HepG2 (cell line): ENCODE results near the gene ZNF714. TPM values are rescaled to one million over a fixed set of nuclear protein-coding genes. Genes with fewer than 3 reads are reported as not detected.

Experiments
- FOSL2 ChIP-seq: sonication (generic); formaldehyde crosslinking; IDR thresholded peaks from 2 replicates; pipeline ENCODE4 v1.4.0; 2020; ENCODE audit warnings: missing genetic modification reagents
- FOXK2 ChIP-seq: fragments of 450-650 bp; IDR thresholded peaks from 2 replicates; pipeline ENCODE4 v1.6.1; 2016
- HDAC2 ChIP-seq: sonication (generic); formaldehyde crosslinking; IDR thresholded peaks from 2 replicates; pipeline ENCODE4 v1.4.0; 2020; ENCODE audit warnings: missing genetic modification reagents
- MBNL3 ChIP-seq: fragments of 250-450 bp; sonication (Bioruptor Pico); conservative IDR thresholded peaks from 2 replicates; pipeline ENCODE4 v1.8.0; 2022; ENCODE audit warnings: mild to moderate bottlenecking, inconsistent platforms
- MXD4 ChIP-seq: IDR thresholded peaks from 2 replicates; pipeline ENCODE4 v1.6.1; 2016; ENCODE audit warnings: mild to moderate bottlenecking, missing biosample characterization, missing genetic modification reagents
- NR3C1 ChIP-seq: sonication (generic); formaldehyde crosslinking; IDR thresholded peaks from 2 replicates; pipeline ENCODE4 v1.4.0; 2020; ENCODE audit warnings: missing genetic modification reagents
- RXRA ChIP-seq: sonication (generic); formaldehyde crosslinking; IDR thresholded peaks from 2 replicates; pipeline ENCODE4 v1.5.1; 2020; ENCODE audit warnings: missing genetic modification reagents
- SALL2 ChIP-seq: sonication (generic); formaldehyde crosslinking; IDR thresholded peaks from 2 replicates; pipeline ENCODE4 v1.8.1; 2023; ENCODE audit warnings: mild to moderate bottlenecking, missing genetic modification reagents, inconsistent platforms
- SNRNP70 ChIP-seq: fragments of 200-400 bp; formaldehyde crosslinking; IDR thresholded peaks from 2 replicates; pipeline ENCODE4 v1.6.1; 2017; ENCODE audit warnings: mild to moderate bottlenecking, low read depth, low read length, moderate library complexity
- TCF7L2 ChIP-seq: IDR thresholded peaks from 2 replicates; pipeline ENCODE4 v1.6.1; 2011; ENCODE audit warnings: mild to moderate bottlenecking, low read depth, low read length, moderate library complexity
- YEATS4 ChIP-seq: sonication (generic); formaldehyde crosslinking; IDR thresholded peaks from 2 replicates; pipeline ENCODE4 v1.4.0; 2020; ENCODE audit warnings: missing genetic modification reagents, borderline replicate concordance
- ZFAT ChIP-seq: sonication (generic); formaldehyde crosslinking; conservative IDR thresholded peaks from 2 replicates; pipeline ENCODE4 v1.8.1; 2023; ENCODE audit warnings: missing genetic modification reagents, inconsistent platforms
- ZFP1 ChIP-seq: IDR thresholded peaks from 2 replicates; pipeline ENCODE4 v1.6.1; 2016
- ZNF253 ChIP-seq: sonication (generic); formaldehyde crosslinking; IDR thresholded peaks from 2 replicates; pipeline ENCODE4 v1.8.0; 2022; ENCODE audit warnings: mild to moderate bottlenecking, missing genetic modification reagents, borderline replicate concordance
- ZNF484 ChIP-seq: sonication (generic); formaldehyde crosslinking; IDR thresholded peaks from 2 replicates; pipeline ENCODE4 v1.5.1; 2020; ENCODE audit warnings: mild to moderate bottlenecking, low read depth, missing genetic modification reagents, borderline replicate concordance
- ZNF75D ChIP-seq: sonication (generic); formaldehyde crosslinking; IDR thresholded peaks from 2 replicates; pipeline ENCODE4 v1.8.1; 2023; ENCODE audit warnings: missing genetic modification reagents, mild to moderate bottlenecking, borderline replicate concordance
- ZNF841 ChIP-seq: sonication (generic); formaldehyde crosslinking; IDR thresholded peaks from 2 replicates; pipeline ENCODE4 v1.8.1; 2023; ENCODE audit warnings: missing genetic modification reagents, borderline replicate concordance
- ZSCAN9 ChIP-seq: IDR thresholded peaks from 2 replicates; pipeline ENCODE4 v1.6.1; 2016; ENCODE audit warnings: borderline replicate concordance
- ZZZ3 ChIP-seq: sonication (generic); formaldehyde crosslinking; IDR thresholded peaks from 2 replicates; pipeline ENCODE4 v1.4.0; 2020; ENCODE audit warnings: missing genetic modification reagents, mild to moderate bottlenecking, borderline replicate concordance
- polyA plus RNA-seq, 8 experiments: library from polyadenylated mRNA; depleted of rRNA in 3 of 8; stranded (reverse) in 7 of 8; unstranded in 1 of 8; fragments of >200 nt; fragmentation: Illumina TruSeq in 4 of 8; extraction: Trizol in 4 of 8; gene quantifications; 2 replicates each; pipeline versions ENCODE4 v1.2.1 to v1.2.3, GENCODE V29; 2011 to 2016; ENCODE audit warnings: low read depth in 4 of 8, missing spikeins in 1 of 8, mixed read lengths in 1 of 8; ENCODE audit not compliant: insufficient read depth in 1 of 8
- total RNA-seq, 5 experiments: library from RNA; depleted of rRNA; stranded (reverse); fragments of >200 nt; fragmentation: Illumina TruSeq; extraction: Trizol; gene quantifications; 2 replicates each; pipeline ENCODE4 v1.2.3, GENCODE V29; 2016; ENCODE audit warnings: low read depth in 1 of 5
- TF ChIP-seq, protein P1 (sequence below): sonication (generic); formaldehyde crosslinking; IDR thresholded peaks from 2 replicates; pipeline ENCODE4 v1.4.0; 2020; ENCODE audit warnings: missing genetic modification reagents
- TF ChIP-seq, protein P2 (sequence below): sonication (generic); formaldehyde crosslinking; IDR thresholded peaks from 2 replicates; pipeline ENCODE4 v1.4.0; 2020; ENCODE audit warnings: missing genetic modification reagents
- TF ChIP-seq, protein P3 (sequence below): sonication (generic); formaldehyde crosslinking; IDR thresholded peaks from 2 replicates; pipeline ENCODE4 v1.4.0; 2020; ENCODE audit warnings: missing genetic modification reagents, mild to moderate bottlenecking, borderline replicate concordance

Gene ZNF714
- total and polyA plus RNA-seq, 2 of the 13 experiments (the other 11 are each of a cell fraction or from before 2014, with no cell fraction given): 6.7 to 27.8 TPM

DNA sequence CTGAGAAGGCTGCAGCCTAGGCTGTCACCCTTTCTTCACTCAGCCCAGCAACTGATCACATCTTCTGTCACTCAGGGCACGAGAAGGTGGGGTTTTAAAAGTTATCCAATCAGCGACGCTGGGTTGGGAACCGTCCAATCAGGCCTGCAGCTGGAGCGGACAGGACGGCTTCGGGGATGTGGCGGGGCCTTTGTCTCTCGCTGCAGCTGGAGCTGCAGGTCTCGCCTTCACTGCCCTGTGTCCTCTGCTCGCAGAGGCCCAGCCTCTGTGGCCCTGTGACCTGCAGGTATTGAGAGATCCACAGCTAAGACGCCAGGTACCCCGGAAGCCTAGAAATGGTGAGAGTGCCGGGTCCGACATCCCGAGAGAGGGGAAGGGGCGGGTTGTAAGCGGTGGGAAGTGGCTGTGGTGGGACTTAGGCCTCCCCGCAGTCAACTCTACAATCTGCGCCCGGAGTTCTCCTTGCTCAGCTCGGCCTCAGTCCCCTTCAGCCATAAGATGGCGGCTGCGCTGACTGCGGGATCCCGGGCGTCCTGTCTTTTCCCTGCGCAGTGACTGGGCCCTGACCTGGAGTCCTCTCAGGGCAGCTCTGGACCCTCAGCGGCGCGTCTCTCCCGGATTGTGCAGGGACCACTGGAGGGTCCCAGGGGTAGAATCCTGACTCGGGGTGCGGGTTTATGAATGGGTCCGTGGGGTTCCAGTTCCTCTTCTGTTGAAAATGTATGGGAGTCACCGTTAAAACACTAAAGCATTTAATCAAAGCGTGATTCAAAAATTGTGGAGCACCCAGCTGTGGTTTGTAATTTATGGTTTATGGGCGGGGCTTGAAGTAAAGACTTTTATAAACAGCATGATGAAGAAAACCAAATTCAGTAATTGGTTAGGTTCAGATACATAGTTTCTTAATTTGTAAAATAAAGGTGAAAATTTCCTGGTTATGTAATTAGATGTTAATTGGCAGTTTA lies at the start of gene ZNF714 (continued):
- TF ChIP-seq, protein P1, sequence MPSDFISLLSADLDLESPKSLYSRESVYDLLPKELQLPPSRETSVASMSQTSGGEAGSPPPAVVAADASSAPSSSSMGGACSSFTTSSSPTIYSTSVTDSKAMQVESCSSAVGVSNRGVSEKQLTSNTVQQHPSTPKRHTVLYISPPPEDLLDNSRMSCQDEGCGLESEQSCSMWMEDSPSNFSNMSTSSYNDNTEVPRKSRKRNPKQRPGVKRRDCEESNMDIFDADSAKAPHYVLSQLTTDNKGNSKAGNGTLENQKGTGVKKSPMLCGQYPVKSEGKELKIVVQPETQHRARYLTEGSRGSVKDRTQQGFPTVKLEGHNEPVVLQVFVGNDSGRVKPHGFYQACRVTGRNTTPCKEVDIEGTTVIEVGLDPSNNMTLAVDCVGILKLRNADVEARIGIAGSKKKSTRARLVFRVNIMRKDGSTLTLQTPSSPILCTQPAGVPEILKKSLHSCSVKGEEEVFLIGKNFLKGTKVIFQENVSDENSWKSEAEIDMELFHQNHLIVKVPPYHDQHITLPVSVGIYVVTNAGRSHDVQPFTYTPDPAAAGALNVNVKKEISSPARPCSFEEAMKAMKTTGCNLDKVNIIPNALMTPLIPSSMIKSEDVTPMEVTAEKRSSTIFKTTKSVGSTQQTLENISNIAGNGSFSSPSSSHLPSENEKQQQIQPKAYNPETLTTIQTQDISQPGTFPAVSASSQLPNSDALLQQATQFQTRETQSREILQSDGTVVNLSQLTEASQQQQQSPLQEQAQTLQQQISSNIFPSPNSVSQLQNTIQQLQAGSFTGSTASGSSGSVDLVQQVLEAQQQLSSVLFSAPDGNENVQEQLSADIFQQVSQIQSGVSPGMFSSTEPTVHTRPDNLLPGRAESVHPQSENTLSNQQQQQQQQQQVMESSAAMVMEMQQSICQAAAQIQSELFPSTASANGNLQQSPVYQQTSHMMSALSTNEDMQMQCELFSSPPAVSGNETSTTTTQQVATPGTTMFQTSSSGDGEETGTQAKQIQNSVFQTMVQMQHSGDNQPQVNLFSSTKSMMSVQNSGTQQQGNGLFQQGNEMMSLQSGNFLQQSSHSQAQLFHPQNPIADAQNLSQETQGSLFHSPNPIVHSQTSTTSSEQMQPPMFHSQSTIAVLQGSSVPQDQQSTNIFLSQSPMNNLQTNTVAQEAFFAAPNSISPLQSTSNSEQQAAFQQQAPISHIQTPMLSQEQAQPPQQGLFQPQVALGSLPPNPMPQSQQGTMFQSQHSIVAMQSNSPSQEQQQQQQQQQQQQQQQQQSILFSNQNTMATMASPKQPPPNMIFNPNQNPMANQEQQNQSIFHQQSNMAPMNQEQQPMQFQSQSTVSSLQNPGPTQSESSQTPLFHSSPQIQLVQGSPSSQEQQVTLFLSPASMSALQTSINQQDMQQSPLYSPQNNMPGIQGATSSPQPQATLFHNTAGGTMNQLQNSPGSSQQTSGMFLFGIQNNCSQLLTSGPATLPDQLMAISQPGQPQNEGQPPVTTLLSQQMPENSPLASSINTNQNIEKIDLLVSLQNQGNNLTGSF (CRISPR knock-in tag): no peak
- TF ChIP-seq SALL2 (CRISPR knock-in tag) (no peak), TCF7L2 (no peak), MXD4 (peak; percentile 81), ZZZ3 (CRISPR knock-in tag) (0 out of 2 replicates have a peak, but pooled peaks have one; percentile 23), ZNF841 (CRISPR knock-in tag) (no peak), FOXK2 (no peak), MBNL3 (CRISPR knock-in tag) (no peak), ZFAT (no peak), YEATS4 (peak; percentile 67; the same call in 1 of the 2 replicates), FOSL2 (no peak), ZNF253 (CRISPR knock-in tag) (no peak), RXRA (CRISPR knock-in tag) (0 out of 2 replicates have a peak, but pooled peaks have one; percentile 29), HDAC2 (CRISPR knock-in tag) (peak; percentile 39; the same call in 1 of the 2 replicates), ZNF75D (CRISPR knock-in tag) (no peak), ZSCAN9 (CRISPR knock-in tag) (no peak), NR3C1 (no peak), SNRNP70 (no peak), ZFP1 (no peak), ZNF484 (CRISPR knock-in tag) (no peak)
- TF ChIP-seq, protein P2, sequence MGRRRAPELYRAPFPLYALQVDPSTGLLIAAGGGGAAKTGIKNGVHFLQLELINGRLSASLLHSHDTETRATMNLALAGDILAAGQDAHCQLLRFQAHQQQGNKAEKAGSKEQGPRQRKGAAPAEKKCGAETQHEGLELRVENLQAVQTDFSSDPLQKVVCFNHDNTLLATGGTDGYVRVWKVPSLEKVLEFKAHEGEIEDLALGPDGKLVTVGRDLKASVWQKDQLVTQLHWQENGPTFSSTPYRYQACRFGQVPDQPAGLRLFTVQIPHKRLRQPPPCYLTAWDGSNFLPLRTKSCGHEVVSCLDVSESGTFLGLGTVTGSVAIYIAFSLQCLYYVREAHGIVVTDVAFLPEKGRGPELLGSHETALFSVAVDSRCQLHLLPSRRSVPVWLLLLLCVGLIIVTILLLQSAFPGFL (CRISPR knock-in tag): no peak
- TF ChIP-seq, protein P3, sequence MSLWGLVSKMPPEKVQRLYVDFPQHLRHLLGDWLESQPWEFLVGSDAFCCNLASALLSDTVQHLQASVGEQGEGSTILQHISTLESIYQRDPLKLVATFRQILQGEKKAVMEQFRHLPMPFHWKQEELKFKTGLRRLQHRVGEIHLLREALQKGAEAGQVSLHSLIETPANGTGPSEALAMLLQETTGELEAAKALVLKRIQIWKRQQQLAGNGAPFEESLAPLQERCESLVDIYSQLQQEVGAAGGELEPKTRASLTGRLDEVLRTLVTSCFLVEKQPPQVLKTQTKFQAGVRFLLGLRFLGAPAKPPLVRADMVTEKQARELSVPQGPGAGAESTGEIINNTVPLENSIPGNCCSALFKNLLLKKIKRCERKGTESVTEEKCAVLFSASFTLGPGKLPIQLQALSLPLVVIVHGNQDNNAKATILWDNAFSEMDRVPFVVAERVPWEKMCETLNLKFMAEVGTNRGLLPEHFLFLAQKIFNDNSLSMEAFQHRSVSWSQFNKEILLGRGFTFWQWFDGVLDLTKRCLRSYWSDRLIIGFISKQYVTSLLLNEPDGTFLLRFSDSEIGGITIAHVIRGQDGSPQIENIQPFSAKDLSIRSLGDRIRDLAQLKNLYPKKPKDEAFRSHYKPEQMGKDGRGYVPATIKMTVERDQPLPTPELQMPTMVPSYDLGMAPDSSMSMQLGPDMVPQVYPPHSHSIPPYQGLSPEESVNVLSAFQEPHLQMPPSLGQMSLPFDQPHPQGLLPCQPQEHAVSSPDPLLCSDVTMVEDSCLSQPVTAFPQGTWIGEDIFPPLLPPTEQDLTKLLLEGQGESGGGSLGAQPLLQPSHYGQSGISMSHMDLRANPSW (CRISPR knock-in tag): no peak
